Left ventricle myocardium inferior (tissue), 1 donor: Measurements from ENCODE around the gene MAPK1. TPM values are rescaled to one million over a fixed set of nuclear protein-coding genes. Genes with fewer than 3 reads are reported as not detected.

Experiments used
- DNase-seq: peaks from one replicate; pipeline ENCODE4 v3.0.0-alpha.2; 2020
- H3K27ac ChIP-seq: fragments of 200-600 bp; replicated peaks from 2 replicates; pipeline ENCODE4 v1.8.0; 2021
- H3K27me3 ChIP-seq: fragments of 200-600 bp; 2 replicates; pipeline ENCODE4 v1.8.0; 2021; ENCODE audit warnings: low read depth
- H3K36me3 ChIP-seq: fragments of 200-600 bp; 2 replicates; pipeline ENCODE4 v1.8.0; 2021
- H3K4me1 ChIP-seq: fragments of 200-600 bp; 2 replicates; pipeline ENCODE4 v1.8.0; 2021
- H3K4me3 ChIP-seq: fragments of 200-600 bp; 2 replicates; pipeline ENCODE4 v1.8.0; 2021; ENCODE audit warnings: mild to moderate bottlenecking, moderate library complexity
- H3K9me3 ChIP-seq: fragments of 200-600 bp; replicated peaks from 2 replicates; pipeline ENCODE4 v1.8.0; 2021
- CTCF ChIP-seq: fragments of 200-600 bp; IDR thresholded peaks from 2 replicates; pipeline ENCODE4 v1.8.0; 2021; ENCODE audit warnings: antibody characterized with exemption, mild to moderate bottlenecking, borderline replicate concordance
- intact Hi-C: fragments of 100-400 bp; cut with micrococcal nuclease; formaldehyde crosslinking; loops from one replicate; pipeline ENCODE4 v1.11.0; 2022
- total RNA-seq: library from RNA; stranded (reverse); fragmentation: NEBNext Ultra II Directional; extraction: Animal tissue kit (Norgen Biotek cat#: 25700); gene quantifications from one replicate; pipeline ENCODE4 v1.2.1, GENCODE V29; 2021
- donor health status: DM: no; HTN: yes; CAD: no; lungs with severe emphysema.

MAPK1 gene
- total RNA-seq, 1 donor from 2014 or later, result 91.7 TPM

- H3K36me3 ChIP-seq, result peaks cover 61% of the 10 kb centered on the region
- H3K4me3 ChIP-seq, result no peak overlapping the region
- peaks cover 2% of the 10 kb centered on the region for H3K4me1 ChIP-seq
- H3K9me3 ChIP-seq, result no peaks in the 10 kb centered on the region
- DNase-seq, result no peak
- intact Hi-C loops, result no loop called here
- H3K27ac ChIP-seq, result no peak overlapping the region
- no peaks in the 10 kb centered on the region for H3K27me3 ChIP-seq
- TF ChIP-seq CTCF, result no peak
Observed at GRCh38 chr22:21760640-21761039, 106.8 kb downstream of the MAPK1 start.

GRCh38 chr22:21759646-21760376, 107.6 kb downstream of the MAPK1 start:
- DNase-seq, result no peak
- Histone ChIP-seq H3K36me3 (peaks cover 52% of the 10 kb centered on the region), H3K4me3 (no peak overlapping the region), H3K9me3 (no peaks in the 10 kb centered on the region), H3K27me3 (no peaks in the 10 kb centered on the region), H3K27ac (no peak overlapping the region), H3K4me1 (peaks cover 11% of the 10 kb centered on the region)
- no peak for TF ChIP-seq CTCF
- intact Hi-C loops, result no loop called here

- no peak for TF ChIP-seq CTCF
- H3K4me1 ChIP-seq, result peaks cover 18% of the 10 kb centered on the region
- H3K4me3 ChIP-seq, result no peak overlapping the region
- no peaks in the 10 kb centered on the region for H3K27me3 ChIP-seq
- H3K27ac ChIP-seq, result no peak overlapping the region
- H3K9me3 ChIP-seq, result no peaks in the 10 kb centered on the region
- peaks cover 45% of the 10 kb centered on the region for H3K36me3 ChIP-seq
- no peak for DNase-seq
- intact Hi-C loops, result no loop called here
Observed at GRCh38 chr22:21759093-21759492, 108.4 kb downstream of the MAPK1 start.

GRCh38 chr22:21758091-21758864, 109.2 kb downstream of the MAPK1 start:
- Histone ChIP-seq H3K36me3 (peaks cover 37% of the 10 kb centered on the region), H3K27ac (no peak overlapping the region), H3K27me3 (no peaks in the 10 kb centered on the region), H3K9me3 (no peaks in the 10 kb centered on the region), H3K4me1 (peaks cover 18% of the 10 kb centered on the region), H3K4me3 (no peak overlapping the region)
- intact Hi-C loops, result no loop called here
- no peak for TF ChIP-seq CTCF
- DNase-seq, result no peak

GRCh38 chr22:21755851-21756284, 111.6 kb downstream of the MAPK1 start:
- intact Hi-C loops, result no loop called here
- TF ChIP-seq CTCF, result no peak
- H3K9me3 ChIP-seq, result no peaks in the 10 kb centered on the region
- no peak overlapping the region for H3K27ac ChIP-seq
- peaks cover 18% of the 10 kb centered on the region for H3K4me1 ChIP-seq
- no peak overlapping the region for H3K4me3 ChIP-seq
- no peak for DNase-seq
- H3K36me3 ChIP-seq, result peaks cover 13% of the 10 kb centered on the region
- H3K27me3 ChIP-seq, result no peaks in the 10 kb centered on the region
